MV-4-11 (cell line): ENCODE results near the gene DESI1.

Experiments used
- DNase-seq: peaks from one replicate; lab custom pipeline; 2025; lab: John Stamatoyannopoulos, UW

The DESI1 gene

GRCh38 chr22:41557401-41558240 lies 63.2 kb downstream of the DESI1 start:
- no peak for DNase-seq

DNA sequence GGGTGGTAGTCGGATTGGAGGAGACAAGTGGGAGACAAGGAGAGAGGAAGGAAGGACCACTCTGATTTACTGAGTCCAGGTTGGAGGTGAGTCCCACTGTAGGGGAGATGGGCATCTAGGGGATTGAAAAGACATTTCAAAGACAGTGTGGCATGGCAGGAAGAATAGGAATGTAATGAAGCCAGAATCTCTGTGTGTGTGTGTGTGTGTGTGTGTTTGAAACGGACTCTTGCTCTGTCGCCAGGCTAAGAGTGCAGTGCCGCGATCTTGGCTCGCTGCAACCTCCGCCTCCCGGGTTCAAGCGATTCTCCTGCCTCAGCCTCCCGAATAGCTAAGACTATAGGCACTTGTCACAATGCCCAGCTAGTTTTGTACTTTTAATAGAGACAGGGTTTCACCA lies 64.3 kb downstream of the DESI1 start:
- no peak for DNase-seq

DNA sequence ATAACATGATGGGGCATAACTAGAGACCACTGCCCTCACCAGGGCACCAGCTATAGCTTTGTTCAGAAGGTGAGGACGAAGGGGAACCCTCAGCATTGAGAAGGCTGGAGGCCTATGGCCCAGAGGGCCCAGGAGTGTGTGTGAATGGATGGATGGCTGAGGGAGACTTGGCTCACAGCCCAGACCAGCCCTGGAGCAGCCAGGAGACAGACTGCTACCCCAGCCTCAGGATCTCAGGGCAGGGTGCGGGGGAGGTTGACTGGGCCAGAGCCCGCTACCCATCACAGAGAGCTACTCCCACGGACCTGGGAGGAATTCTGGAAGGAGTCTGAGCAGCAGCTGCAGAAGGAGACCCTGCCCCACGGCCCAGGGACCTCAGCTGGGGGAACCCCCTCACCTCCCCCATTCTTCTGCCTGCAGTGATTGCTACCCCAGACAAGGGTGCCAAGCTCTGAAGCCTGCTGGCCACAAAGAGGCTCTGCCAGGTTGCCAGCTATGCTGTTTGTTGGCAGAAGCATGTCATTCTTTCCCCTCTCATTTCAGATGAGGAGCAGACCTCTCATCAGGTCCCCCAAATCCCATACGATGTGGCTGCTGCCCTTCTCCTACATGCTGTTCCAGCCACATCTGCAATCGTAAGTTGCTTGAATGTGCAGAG lies 65.4 kb downstream of the DESI1 start:
- DNase-seq = no peak

GRCh38 chr22:41551877-41552582 lies 68.8 kb downstream of the DESI1 start:
- DNase-seq = no peak

GRCh38 chr22:41550952-41551491 lies 69.8 kb downstream of the DESI1 start:
- DNase-seq = no peak

DNA sequence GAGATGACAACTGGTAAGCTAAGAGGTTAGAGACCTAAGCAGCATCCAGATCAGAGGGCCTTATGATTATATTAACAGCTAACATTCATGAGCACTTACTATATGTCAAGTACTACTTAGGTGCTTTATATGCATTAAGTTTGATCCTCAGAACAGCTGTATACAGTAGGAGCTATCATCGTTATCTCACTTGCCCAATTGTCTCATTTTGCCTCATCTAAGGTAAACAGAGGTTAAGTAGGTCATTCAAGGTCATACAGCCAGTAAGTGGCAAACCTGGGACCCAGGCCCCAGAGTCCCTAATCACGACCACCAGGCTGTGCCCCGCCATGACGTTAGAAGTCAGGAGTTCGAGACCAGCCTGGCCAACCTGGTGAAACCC lies 72.0 kb downstream of the DESI1 start:
- DNase-seq = no peak
